Karpas-422 (cell line): Measurements from ENCODE around the gene GTF3A. TPM values are rescaled to one million over a fixed set of nuclear protein-coding genes. Genes with fewer than 3 reads are reported as not detected.

Experiments used
- DNase-seq: peaks from one replicate; pipeline ENCODE4 v3.0.0-alpha.2; 2015
- H2AFZ ChIP-seq: fragments of 200-600 bp; sonication (generic); 2 replicates; pipeline ENCODE4 v1.6.1; 2014; ENCODE audit warnings: antibody characterized with exemption, low read length, mixed read lengths
- H3K27ac ChIP-seq: fragments of 200-600 bp; sonication (generic); 2 replicates; pipeline ENCODE4 v1.5.1; 2014; ENCODE audit warnings: mild to moderate bottlenecking, low read length, moderate library complexity
- H3K27me3 ChIP-seq: fragments of 200-600 bp; sonication (generic); 2 replicates; pipeline ENCODE4 v1.6.1; 2014; ENCODE audit warnings: low read length, mixed read lengths
- H3K36me3 ChIP-seq: fragments of 200-600 bp; sonication (generic); 2 replicates; pipeline ENCODE4 v1.6.1; 2014; ENCODE audit warnings: low read length, mixed read lengths; ENCODE audit not compliant: insufficient read depth
- H3K4me1 ChIP-seq: fragments of 200-600 bp; sonication (generic); 2 replicates; pipeline ENCODE4 v1.6.1; 2014; ENCODE audit warnings: mild to moderate bottlenecking, low read length, mixed read lengths
- H3K4me2 ChIP-seq: fragments of 200-600 bp; sonication (generic); 2 replicates; pipeline ENCODE4 v1.6.1; 2014; ENCODE audit warnings: low read length, low read depth, mild to moderate bottlenecking; ENCODE audit not compliant: poor library complexity, severe bottlenecking
- H3K4me3 ChIP-seq: fragments of 200-600 bp; sonication (generic); 2 replicates; pipeline ENCODE4 v1.5.1; 2014; ENCODE audit warnings: mild to moderate bottlenecking, antibody characterized with exemption, low read length, mixed read lengths
- H3K79me2 ChIP-seq: fragments of 200-600 bp; sonication (generic); 2 replicates; pipeline ENCODE4 v1.6.1; 2014; ENCODE audit warnings: mild to moderate bottlenecking, low read length, mixed read lengths
- H3K9ac ChIP-seq: fragments of 200-600 bp; sonication (generic); 2 replicates; pipeline ENCODE4 v1.6.0; 2014; ENCODE audit warnings: low read length
- H3K9me2 ChIP-seq: fragments of 200-600 bp; sonication (generic), shearing (Covaris generic); replicated peaks from 2 replicates; pipeline ENCODE4 v1.6.0; 2014; ENCODE audit warnings: mild to moderate bottlenecking, low read length, moderate library complexity; ENCODE audit not compliant: insufficient read depth
- H3K9me3 ChIP-seq: fragments of 300-700, 200-600 bp; sonication (generic); 2 replicates; pipeline ENCODE4 v1.6.1; 2014; ENCODE audit warnings: low read length, mixed read lengths
- H4K20me1 ChIP-seq: fragments of 200-600 bp; sonication (generic); 2 replicates; pipeline ENCODE4 v1.6.1; 2014; ENCODE audit warnings: mild to moderate bottlenecking, antibody characterized with exemption, low read length, low read depth; ENCODE audit not compliant: insufficient read depth
- total RNA-seq: library from RNA; depleted of rRNA; stranded (reverse); fragments of >200 nt; shearing (Covaris generic); gene quantifications from 2 replicates; pipeline ENCODE4 v1.2.3, GENCODE V29; 2014; ENCODE audit warnings: low replicate concordance

Gene GTF3A
- total RNA-seq, 1 experiment from 2014 or later, result 373 TPM

DNA sequence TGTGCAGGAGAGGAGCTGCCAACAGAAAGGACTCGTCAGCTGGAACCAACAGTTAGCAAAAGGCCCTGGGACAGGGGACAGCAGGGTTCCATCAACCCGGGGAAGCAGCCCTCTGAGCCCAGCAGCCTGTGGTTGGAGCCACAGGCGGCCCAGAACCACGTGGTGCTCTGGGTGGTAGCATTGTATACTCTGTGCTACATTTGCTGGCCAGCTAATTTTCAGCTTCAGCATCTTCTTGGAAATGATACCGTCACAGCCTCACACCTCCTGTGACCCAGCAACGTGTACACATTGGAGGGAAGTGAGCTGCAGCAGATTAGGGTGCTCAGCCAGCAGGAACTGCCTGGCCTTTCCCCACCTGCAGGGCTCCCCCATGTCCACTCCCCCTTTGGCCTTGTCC lies 39.1 kb downstream of the GTF3A start:
- Histone ChIP-seq H3K9me3 (no peaks in the 10 kb centered on the region), H2AFZ (no peak overlapping the region), H3K27me3 (no peaks in the 10 kb centered on the region), H3K4me1 (peaks cover 26% of the 10 kb centered on the region), H3K4me2 (no peak overlapping the region), H3K9ac (0 out of 2 replicates have a peak overlapping the region, but pooled peaks have one; percentile 10), H3K79me2 (no peaks in the 10 kb centered on the region), H4K20me1 (no peaks in the 10 kb centered on the region), H3K27ac (no peak overlapping the region), H3K9me2 (no peaks in the 10 kb centered on the region), H3K4me3 (no peak overlapping the region), H3K36me3 (no peaks in the 10 kb centered on the region)
- DNase-seq, result peak; percentile 64

DNA sequence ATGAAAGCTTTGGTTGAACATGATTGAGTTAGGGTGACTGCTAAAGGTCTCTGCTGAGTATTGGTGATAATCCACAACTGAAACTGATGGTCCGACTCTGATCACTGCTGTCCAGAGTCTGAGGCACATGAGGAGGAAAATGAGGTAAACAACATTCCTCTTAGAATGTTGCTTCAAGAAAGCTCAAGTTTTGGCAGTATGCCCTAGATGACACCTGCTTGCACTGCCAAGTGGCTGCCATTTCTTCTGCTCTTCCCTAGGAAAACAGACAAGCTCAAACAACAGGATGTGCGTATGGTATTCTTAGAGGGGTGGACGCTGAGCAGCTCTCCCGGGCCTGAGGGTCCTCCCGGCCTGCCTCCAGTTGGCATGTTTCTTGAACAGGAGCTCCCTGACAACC lies 41.2 kb downstream of the GTF3A start:
- peaks cover 26% of the 10 kb centered on the region for H3K4me1 ChIP-seq
- no peaks in the 10 kb centered on the region for H3K9me3 ChIP-seq
- H3K27me3 ChIP-seq, result no peaks in the 10 kb centered on the region
- no peaks in the 10 kb centered on the region for H3K36me3 ChIP-seq
- H3K9me2 ChIP-seq, result no peaks in the 10 kb centered on the region
- H3K79me2 ChIP-seq, result no peaks in the 10 kb centered on the region
- no peak for DNase-seq
- H3K27ac ChIP-seq, result no peak overlapping the region
- H2AFZ ChIP-seq, result no peak overlapping the region
- no peak overlapping the region for H3K4me3 ChIP-seq
- no peaks in the 10 kb centered on the region for H4K20me1 ChIP-seq
- no peak overlapping the region for H3K9ac ChIP-seq
- no peak overlapping the region for H3K4me2 ChIP-seq

DNA sequence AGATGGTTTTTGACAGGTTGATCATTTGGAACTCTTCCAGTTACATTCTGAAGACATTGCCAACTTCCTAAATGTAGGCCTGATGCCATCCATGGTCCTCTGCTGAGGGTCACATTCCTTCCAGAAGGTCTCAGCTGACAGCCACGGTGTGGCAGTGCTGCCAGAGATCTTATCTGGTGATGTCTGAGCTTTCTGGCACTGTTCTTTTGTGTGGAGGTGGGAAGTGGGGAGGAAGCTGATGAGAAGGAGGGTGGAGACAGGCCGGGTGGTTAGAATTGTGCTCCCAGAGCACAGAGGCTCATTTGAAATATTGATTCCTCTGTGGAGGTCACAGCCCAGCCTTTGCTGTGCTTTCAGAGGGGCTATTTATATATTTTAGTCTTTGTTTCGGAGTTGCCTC lies 42.1 kb downstream of the GTF3A start:
- no peaks in the 10 kb centered on the region for H3K9me2 ChIP-seq
- no peak overlapping the region for H3K9ac ChIP-seq
- DNase-seq, result no peak
- no peaks in the 10 kb centered on the region for H3K9me3 ChIP-seq
- no peaks in the 10 kb centered on the region for H3K27me3 ChIP-seq
- no peaks in the 10 kb centered on the region for H3K36me3 ChIP-seq
- peak overlapping the region; percentile 3; the same call in 1 of the 2 replicates for H2AFZ ChIP-seq
- no peaks in the 10 kb centered on the region for H3K79me2 ChIP-seq
- H3K4me3 ChIP-seq, result no peak overlapping the region
- no peaks in the 10 kb centered on the region for H4K20me1 ChIP-seq
- no peak overlapping the region for H3K27ac ChIP-seq
- peaks cover 21% of the 10 kb centered on the region for H3K4me1 ChIP-seq
- H3K4me2 ChIP-seq, result no peak overlapping the region

DNA sequence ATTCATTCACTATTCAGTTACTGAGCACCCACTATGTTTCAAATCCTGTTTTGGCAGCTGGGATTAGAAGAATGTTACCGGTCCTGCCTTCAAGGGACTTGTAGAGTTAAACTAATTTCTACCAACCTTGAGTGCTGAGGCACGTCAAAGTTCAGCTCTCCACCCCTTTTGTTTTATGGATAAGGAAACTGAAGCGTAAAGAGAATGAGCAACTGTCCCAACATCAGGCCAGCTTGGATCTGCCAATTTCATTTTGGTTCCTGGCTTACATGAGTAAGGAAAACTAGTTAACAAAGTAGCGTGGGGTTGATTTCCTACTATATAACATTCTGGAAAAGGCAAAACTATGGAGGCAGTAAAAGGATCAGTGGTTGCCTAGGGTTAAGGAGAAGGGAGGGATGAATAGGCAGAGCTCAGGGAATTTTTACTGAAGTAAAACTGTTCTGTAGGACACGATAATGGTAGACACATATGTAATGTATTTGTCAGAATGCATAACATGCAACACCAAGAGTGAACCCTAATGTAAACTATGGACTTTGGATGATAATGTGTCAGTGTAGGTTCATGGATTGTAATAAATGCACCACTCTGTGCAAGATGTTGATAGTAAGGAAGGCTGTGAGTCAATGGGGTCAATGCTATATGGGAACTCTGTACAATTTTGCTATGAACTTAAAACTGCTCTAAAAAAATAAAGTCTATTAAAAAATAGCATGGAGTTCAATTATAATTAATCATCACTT lies 45.8 kb downstream of the GTF3A start:
- H3K27ac ChIP-seq, result no peak overlapping the region
- H3K9me2 ChIP-seq, result no peaks in the 10 kb centered on the region
- no peak for DNase-seq

DNA sequence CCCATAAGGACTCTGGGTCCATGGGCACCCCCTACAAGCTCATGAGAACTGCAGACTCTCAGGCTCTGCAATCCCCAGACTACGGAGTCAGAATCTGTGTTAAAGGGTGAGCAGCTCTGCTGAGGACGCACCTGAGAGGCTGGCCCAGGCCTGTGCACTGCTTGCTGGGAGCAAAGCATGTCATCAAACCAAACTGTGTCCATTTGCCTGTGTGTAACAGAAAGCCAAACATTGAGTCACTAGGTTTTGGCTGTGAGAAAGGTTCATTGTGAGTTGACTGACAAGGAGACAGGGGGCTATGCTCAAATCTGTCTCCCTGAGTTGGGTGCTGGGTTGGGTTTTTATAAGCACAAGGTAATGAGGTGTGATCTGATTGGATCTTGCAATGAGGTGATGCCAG lies 48.0 kb downstream of the GTF3A start:
- no peak overlapping the region for H3K4me3 ChIP-seq
- no peaks in the 10 kb centered on the region for H3K27me3 ChIP-seq
- no peaks in the 10 kb centered on the region for H3K79me2 ChIP-seq
- no peak for DNase-seq
- H3K9me3 ChIP-seq, result no peaks in the 10 kb centered on the region
- H3K27ac ChIP-seq, result no peak overlapping the region
- no peak overlapping the region for H2AFZ ChIP-seq
- H4K20me1 ChIP-seq, result no peaks in the 10 kb centered on the region
- no peak overlapping the region for H3K4me2 ChIP-seq
- no peaks in the 10 kb centered on the region for H3K9me2 ChIP-seq
- no peak overlapping the region for H3K9ac ChIP-seq
- H3K4me1 ChIP-seq, result peaks cover 9% of the 10 kb centered on the region
- no peaks in the 10 kb centered on the region for H3K36me3 ChIP-seq

More for the DNA sequence above, 45.8 kb downstream of the GTF3A start:
- H3K4me2 ChIP-seq, result no peak overlapping the region
- no peak overlapping the region for H3K9ac ChIP-seq
- H3K4me3 ChIP-seq, result no peak overlapping the region
- no peaks in the 10 kb centered on the region for H3K9me3 ChIP-seq
- H3K79me2 ChIP-seq, result no peaks in the 10 kb centered on the region
- H3K27me3 ChIP-seq, result no peaks in the 10 kb centered on the region
- H2AFZ ChIP-seq, result no peak overlapping the region
- H3K4me1 ChIP-seq, result no peaks in the 10 kb centered on the region
- no peaks in the 10 kb centered on the region for H4K20me1 ChIP-seq
- H3K36me3 ChIP-seq, result no peaks in the 10 kb centered on the region

DNA sequence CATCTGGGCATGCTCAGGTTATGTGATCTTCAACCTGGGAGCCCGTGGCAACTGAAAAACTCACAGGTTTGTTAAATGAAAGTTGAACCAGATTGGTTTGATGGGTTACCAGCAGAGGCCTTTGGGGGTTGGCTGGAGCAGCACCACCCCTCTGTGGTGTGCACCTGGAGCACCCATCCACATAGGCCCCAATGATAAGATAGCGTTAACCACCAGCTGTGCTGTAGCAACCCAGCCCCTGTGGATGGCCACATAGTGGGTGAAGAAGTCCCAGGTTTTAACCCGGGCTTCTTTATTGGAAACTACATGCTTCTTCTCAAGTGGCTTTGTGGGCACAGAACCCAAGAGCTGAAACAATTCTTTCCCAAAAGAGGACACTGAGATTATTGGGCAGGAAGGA lies 48.5 kb downstream of the GTF3A start:
- Histone ChIP-seq H3K27me3 (no peaks in the 10 kb centered on the region), H3K4me3 (no peak overlapping the region), H3K9ac (no peak overlapping the region)

DNA sequence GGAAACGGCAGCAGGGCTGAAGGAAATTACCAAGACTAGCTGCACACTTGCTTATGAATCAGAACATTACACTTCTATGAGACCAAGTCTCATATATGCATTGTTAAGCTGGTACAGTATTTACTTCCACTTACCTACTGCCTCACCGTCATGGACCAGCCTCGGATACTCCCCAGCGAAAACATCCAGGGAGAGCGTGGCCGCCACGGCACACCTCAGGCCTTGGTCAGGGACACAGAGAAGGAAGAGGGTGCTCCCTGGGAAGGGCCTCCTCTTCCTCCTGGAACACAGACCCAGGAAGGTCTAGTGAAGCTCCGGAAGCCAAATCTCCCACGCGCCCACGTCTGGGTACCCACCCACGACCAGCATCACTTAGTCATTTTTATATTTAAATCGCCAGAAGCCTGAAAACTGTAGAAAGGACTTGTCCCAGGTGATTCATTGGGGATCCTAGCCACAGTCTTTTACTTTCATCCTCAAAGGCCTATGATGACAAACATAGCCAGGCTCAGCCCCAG lies 50.4 kb downstream of the GTF3A start:
- Histone ChIP-seq H3K9me3 (no peaks in the 10 kb centered on the region), H3K79me2 (no peaks in the 10 kb centered on the region), H3K4me3 (no peak overlapping the region)

More for the DNA sequence above, 48.5 kb downstream of the GTF3A start:
- Histone ChIP-seq H3K9me3 (no peaks in the 10 kb centered on the region), H3K4me1 (peaks cover 14% of the 10 kb centered on the region), H3K9me2 (no peaks in the 10 kb centered on the region), H2AFZ (peak overlapping the region; percentile 59; the same call in 1 of the 2 replicates), H3K27ac (no peak overlapping the region), H3K79me2 (no peaks in the 10 kb centered on the region), H3K36me3 (no peaks in the 10 kb centered on the region), H4K20me1 (no peaks in the 10 kb centered on the region), H3K4me2 (no peak overlapping the region)
- no peak for DNase-seq

DNA sequence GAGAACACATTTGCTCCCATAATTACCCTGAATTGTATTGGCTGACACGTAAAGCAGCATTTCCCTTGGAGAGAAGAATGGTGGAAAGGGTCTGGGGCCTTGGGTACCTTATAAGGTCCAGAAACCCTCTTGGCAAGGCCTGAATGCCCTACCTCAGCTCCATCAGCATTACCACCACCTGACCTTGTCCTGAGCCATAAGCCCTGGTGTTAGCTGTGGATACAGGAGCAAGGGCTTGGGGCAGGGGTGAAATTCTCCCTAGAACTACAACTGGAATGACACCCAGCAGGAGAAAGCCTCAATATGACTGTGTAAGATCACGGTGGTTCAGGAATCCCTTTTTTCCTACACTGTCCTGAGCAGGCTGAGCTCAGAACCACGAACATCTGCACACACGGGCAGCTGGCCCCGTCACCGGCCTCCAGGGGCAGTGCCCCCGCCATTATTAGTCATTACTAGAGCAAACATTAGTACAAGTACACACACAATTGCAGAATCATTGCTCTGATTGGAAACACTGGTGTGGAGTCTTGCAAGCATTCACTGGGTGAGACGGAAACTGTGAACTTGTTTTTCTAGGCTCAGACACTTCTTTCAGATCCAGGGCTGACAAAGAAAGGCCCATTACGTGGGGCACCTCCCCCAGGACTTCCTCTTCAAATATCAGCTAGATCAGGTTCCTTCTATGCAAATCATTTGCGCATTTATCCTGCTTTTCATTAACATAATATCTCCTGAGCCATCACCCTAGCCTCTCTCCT lies 52.7 kb downstream of the GTF3A start:
- Histone ChIP-seq H3K9ac (peak overlapping the region; percentile 76), H3K9me3 (peaks cover 6% of the 10 kb centered on the region; the same call in 1 of the 2 replicates), H3K4me3 (peak overlapping the region; percentile 63), H3K27me3 (no peaks in the 10 kb centered on the region), H3K36me3 (no peaks in the 10 kb centered on the region), H2AFZ (peak overlapping the region; percentile 85; the same call in 1 of the 2 replicates), H3K4me2 (peak overlapping the region; percentile 93), H4K20me1 (no peaks in the 10 kb centered on the region), H3K9me2 (no peaks in the 10 kb centered on the region), H3K27ac (peak overlapping the region; percentile 97), H3K4me1 (peaks cover 40% of the 10 kb centered on the region), H3K79me2 (no peaks in the 10 kb centered on the region)
- DNase-seq, result peak; percentile 93

More for the DNA sequence above, 50.4 kb downstream of the GTF3A start:
- Histone ChIP-seq H2AFZ (no peak overlapping the region), H3K9me2 (no peaks in the 10 kb centered on the region), H3K4me1 (peaks cover 31% of the 10 kb centered on the region), H3K9ac (no peak overlapping the region), H4K20me1 (no peaks in the 10 kb centered on the region), H3K27me3 (no peaks in the 10 kb centered on the region), H3K4me2 (no peak overlapping the region), H3K36me3 (no peaks in the 10 kb centered on the region), H3K27ac (no peak overlapping the region)
- no peak for DNase-seq
